ENCODE measurements around the gene GPC5. TPM values are rescaled to one million over a fixed set of nuclear protein-coding genes. Genes with fewer than 3 reads are reported as not detected.

GPC5 gene
- total RNA-seq, 1 donor from 2014 or later, result 0.99 TPM

DNA sequence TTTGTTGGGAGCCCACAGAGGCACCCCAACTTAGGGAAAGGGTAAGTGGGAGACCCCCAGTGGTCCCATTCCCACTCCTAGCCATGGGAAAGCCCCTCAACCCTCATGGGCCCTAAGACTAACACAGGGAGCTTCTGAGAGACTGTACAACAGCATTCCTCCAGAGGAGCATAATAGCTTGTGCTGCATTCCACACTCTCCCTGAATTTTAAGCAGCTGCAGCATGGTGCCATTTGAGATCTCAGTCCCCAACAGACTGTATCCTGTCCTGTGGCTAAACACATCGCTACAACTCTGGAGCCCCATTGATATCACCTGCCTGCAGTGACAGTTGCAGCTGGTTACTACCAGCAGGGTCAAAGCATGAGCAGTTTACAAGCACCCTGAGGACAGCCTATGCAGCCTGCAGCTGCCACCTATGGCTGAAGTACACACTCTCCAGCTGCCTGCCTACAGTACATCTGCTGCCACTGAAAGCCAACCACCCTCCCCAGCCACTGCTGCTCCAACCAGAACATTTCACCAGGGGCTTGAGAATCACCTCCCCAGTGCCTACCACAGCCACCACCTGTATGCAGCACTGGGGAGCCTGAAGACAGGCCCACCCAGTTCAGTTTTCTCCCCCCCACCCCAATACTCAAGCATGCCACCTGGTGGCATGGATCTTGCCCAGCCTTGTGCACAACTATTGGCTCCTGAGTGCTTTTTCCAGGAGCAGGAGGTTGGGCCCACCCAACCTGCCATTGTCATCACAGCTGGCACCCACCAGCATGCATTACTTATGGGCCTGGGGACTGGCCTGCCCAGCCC, 557.3 kb downstream of the GPC5 start:
- peaks cover 5% of the 10 kb centered on the region for H3K9me3 Mint-ChIP-seq (ENCODE audit: low read depth)
- no peak for DNase-seq (ENCODE audit: low spot score)
- peaks cover 7% of the 10 kb centered on the region for H3K27me3 Mint-ChIP-seq (ENCODE audit: low read depth)
- no peak overlapping the region for H3K27ac Mint-ChIP-seq (ENCODE audit: unreplicated experiment)
- no peaks in the 10 kb centered on the region for H3K36me3 Mint-ChIP-seq (ENCODE audit: low read depth)
- H3K4me1 Mint-ChIP-seq (ENCODE audit: low read depth), result no peaks in the 10 kb centered on the region
- H3K4me3 Mint-ChIP-seq (ENCODE audit: unreplicated experiment), result no peak overlapping the region
- TF ChIP-seq, protein P1, sequence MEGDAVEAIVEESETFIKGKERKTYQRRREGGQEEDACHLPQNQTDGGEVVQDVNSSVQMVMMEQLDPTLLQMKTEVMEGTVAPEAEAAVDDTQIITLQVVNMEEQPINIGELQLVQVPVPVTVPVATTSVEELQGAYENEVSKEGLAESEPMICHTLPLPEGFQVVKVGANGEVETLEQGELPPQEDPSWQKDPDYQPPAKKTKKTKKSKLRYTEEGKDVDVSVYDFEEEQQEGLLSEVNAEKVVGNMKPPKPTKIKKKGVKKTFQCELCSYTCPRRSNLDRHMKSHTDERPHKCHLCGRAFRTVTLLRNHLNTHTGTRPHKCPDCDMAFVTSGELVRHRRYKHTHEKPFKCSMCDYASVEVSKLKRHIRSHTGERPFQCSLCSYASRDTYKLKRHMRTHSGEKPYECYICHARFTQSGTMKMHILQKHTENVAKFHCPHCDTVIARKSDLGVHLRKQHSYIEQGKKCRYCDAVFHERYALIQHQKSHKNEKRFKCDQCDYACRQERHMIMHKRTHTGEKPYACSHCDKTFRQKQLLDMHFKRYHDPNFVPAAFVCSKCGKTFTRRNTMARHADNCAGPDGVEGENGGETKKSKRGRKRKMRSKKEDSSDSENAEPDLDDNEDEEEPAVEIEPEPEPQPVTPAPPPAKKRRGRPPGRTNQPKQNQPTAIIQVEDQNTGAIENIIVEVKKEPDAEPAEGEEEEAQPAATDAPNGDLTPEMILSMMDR (IDR thresholded peaks at IDR 0.05), result no peak

DNA sequence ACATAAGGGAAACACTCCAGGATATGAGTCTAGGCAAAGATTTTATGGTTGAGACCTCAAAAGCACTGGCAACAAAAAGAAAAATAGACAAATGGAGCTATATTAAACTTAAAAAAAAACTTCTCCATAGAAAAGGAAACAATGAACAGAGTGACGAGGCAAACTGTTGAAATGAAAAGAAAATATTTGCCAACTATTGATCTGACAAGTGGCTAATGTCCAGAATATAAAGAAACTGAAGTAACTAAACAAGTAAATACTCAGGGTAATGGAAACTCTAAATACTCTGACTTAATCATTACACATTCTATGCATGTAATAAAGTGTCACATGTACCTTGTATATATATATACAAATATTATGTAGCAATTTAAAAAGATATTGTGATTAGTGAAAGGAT, 562.5 kb downstream of the GPC5 start:
- Mint-ChIP-seq H3K9me3 (ENCODE audit: low read depth) (peaks cover 14% of the 10 kb centered on the region), H3K4me3 (ENCODE audit: unreplicated experiment) (no peak overlapping the region)

DNA sequence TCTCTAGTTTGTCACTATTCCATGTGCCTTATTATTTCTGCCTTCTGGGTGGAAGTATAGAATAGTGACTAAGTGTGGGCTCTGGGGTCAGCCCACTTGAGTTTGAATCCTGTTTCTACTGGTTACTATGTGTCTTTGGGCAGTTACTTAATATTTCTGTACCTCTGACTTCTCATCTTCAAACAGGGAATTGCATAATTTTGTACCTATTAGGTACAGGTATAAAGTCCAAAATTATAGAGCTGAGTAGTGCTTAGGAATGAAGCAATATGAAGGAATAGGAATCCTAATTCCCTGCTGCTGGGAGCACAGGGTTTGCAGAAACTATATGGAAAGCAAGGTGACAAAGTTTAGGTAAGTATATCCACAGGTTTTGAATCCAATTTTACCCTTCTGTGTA, 564.5 kb downstream of the GPC5 start:
- H3K27me3 Mint-ChIP-seq (ENCODE audit: low read depth), result no peaks in the 10 kb centered on the region
- no peak overlapping the region for H3K4me3 Mint-ChIP-seq (ENCODE audit: unreplicated experiment)
- H3K9me3 Mint-ChIP-seq (ENCODE audit: low read depth), result peaks cover 14% of the 10 kb centered on the region
- no peak for DNase-seq (ENCODE audit: low spot score)
- no peaks in the 10 kb centered on the region for H3K4me1 Mint-ChIP-seq (ENCODE audit: low read depth)
- TF ChIP-seq, protein P1 (IDR thresholded peaks at IDR 0.05), result no peak
- H3K27ac Mint-ChIP-seq (ENCODE audit: unreplicated experiment), result no peak overlapping the region
- no peaks in the 10 kb centered on the region for H3K36me3 Mint-ChIP-seq (ENCODE audit: low read depth)

More for the DNA sequence above, 562.5 kb downstream of the GPC5 start:
- H3K36me3 Mint-ChIP-seq (ENCODE audit: low read depth), result no peaks in the 10 kb centered on the region
- H3K27ac Mint-ChIP-seq (ENCODE audit: unreplicated experiment), result no peak overlapping the region
- TF ChIP-seq, protein P1 (IDR thresholded peaks at IDR 0.05), result no peak
- no peak for DNase-seq (ENCODE audit: low spot score)
- H3K27me3 Mint-ChIP-seq (ENCODE audit: low read depth), result peaks cover 4% of the 10 kb centered on the region
- H3K4me1 Mint-ChIP-seq (ENCODE audit: low read depth), result no peaks in the 10 kb centered on the region

DNA sequence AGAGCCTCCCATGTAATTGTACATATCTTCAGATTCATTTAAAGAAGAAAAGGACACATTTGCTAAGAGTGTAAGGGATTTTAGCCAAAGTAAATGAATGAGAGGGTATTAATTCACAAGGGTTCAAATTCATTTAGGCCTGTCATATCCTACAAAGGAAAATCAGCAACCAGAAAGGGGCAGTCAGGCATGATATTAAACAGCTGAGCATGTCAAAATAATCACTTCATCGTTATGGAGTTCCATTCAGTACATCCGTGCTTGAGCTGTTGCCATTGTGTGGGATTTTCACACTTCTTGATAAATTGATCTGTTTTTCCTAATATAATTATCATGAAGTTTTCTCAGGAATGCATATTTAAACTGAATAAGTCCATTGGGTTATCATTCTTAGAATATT, 567.1 kb downstream of the GPC5 start:
- no peak overlapping the region for H3K27ac Mint-ChIP-seq (ENCODE audit: unreplicated experiment)
- no peaks in the 10 kb centered on the region for H3K36me3 Mint-ChIP-seq (ENCODE audit: low read depth)
- TF ChIP-seq, protein P1 (IDR thresholded peaks at IDR 0.05), result no peak
- no peak for DNase-seq (ENCODE audit: low spot score)
- H3K4me1 Mint-ChIP-seq (ENCODE audit: low read depth), result no peaks in the 10 kb centered on the region
- H3K9me3 Mint-ChIP-seq (ENCODE audit: low read depth), result peaks cover 9% of the 10 kb centered on the region
- H3K27me3 Mint-ChIP-seq (ENCODE audit: low read depth), result no peaks in the 10 kb centered on the region
- no peak overlapping the region for H3K4me3 Mint-ChIP-seq (ENCODE audit: unreplicated experiment)

DNA sequence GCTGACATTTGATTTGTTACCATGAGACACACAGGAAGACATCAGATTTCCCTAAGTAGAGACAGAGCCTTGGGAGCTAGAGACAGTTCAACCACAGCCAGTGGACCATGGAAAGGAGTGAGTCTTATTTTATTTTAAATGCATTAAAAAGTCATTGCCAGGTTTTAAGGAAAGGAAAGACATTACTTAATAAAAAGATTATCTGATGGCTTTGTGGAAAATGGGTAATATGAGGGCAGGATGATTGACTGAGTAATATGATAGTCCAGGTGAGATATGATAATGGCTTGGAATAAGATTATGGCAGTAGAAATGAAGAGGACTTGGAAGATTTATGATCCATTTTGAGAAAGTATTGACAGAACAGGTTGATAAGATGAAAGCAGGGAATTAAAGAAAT, 580.1 kb downstream of the GPC5 start:
- no peaks in the 10 kb centered on the region for H3K36me3 Mint-ChIP-seq (ENCODE audit: low read depth)
- H3K4me1 Mint-ChIP-seq (ENCODE audit: low read depth), result no peaks in the 10 kb centered on the region
- no peak overlapping the region for H3K4me3 Mint-ChIP-seq (ENCODE audit: unreplicated experiment)
- TF ChIP-seq, protein P1 (IDR thresholded peaks at IDR 0.05), result no peak
- H3K27me3 Mint-ChIP-seq (ENCODE audit: low read depth), result no peaks in the 10 kb centered on the region
- DNase-seq (ENCODE audit: low spot score), result no peak
- H3K9me3 Mint-ChIP-seq (ENCODE audit: low read depth), result peaks cover 4% of the 10 kb centered on the region
- no peak overlapping the region for H3K27ac Mint-ChIP-seq (ENCODE audit: unreplicated experiment)

Measured in chondrocyte (in vitro differentiated cells).